K562 (cell line): Measurements from ENCODE around the gene TMEM184B. TPM values are rescaled to one million over a fixed set of nuclear protein-coding genes. Genes with fewer than 3 reads are reported as not detected.

Experiments
- BHLHE40 ChIP-seq: IDR thresholded peaks from 2 replicates; pipeline ENCODE4 v1.6.1; 2011; ENCODE audit warnings: low read length, improper control_type of control experiment
- CGGBP1 ChIP-seq: fragments of 250-450 bp; sonication (Bioruptor Pico); IDR thresholded peaks from 2 replicates; pipeline ENCODE4 v1.9.0; 2021; ENCODE audit warnings: mild to moderate bottlenecking
- CTBP1 ChIP-seq: fragments of 450-650 bp; IDR thresholded peaks from 2 replicates; pipeline ENCODE4 v1.6.1; 2016; ENCODE audit warnings: borderline replicate concordance
- EGR1 ChIP-seq: fragments of 450-650 bp; conservative IDR thresholded peaks from 2 replicates; pipeline ENCODE4 v1.6.1; 2017; ENCODE audit warnings: mild to moderate bottlenecking
- EHMT2 ChIP-seq: fragments of 450-650 bp; IDR thresholded peaks from 2 replicates; pipeline ENCODE4 v1.6.1; 2018; ENCODE audit warnings: antibody characterized with exemption
- ETV6 ChIP-seq, 3 experiments: fragments of 150-350 bp in 1 of 3; sonication (generic) in 1 of 3; formaldehyde crosslinking in 1 of 3; IDR thresholded peaks; 2 replicates each; pipeline versions ENCODE4 v1.6.1 to v1.8.0; 2014 to 2022; ENCODE audit warnings: borderline replicate concordance in 2 of 3, low read depth in 2 of 3, antibody characterized with exemption in 1 of 3, low read length in 1 of 3, mild to moderate bottlenecking in 1 of 3, missing genetic modification reagents in 1 of 3
- FIP1L1 ChIP-seq: fragments of 200-400 bp; formaldehyde crosslinking; IDR thresholded peaks from 2 replicates; pipeline ENCODE4 v1.6.1; 2018; ENCODE audit warnings: mild to moderate bottlenecking, low read depth, low read length; ENCODE audit not compliant: poor library complexity, severe bottlenecking
- FOXM1 ChIP-seq, 2 experiments: fragments of 450-650 bp in 1 of 2; sonication (generic) in 1 of 2; formaldehyde crosslinking in 1 of 2; IDR thresholded peaks; 2 replicates each; pipeline versions ENCODE4 v1.6.1 to v1.9.0; 2017 to 2022; ENCODE audit warnings: low read depth in 2 of 2, mild to moderate bottlenecking in 2 of 2, missing genetic modification reagents in 1 of 2, moderate library complexity in 1 of 2
- IRF1 ChIP-seq: sonication (generic); formaldehyde crosslinking; IDR thresholded peaks from 2 replicates; pipeline ENCODE4 v1.8.0; 2022; ENCODE audit warnings: missing genetic modification reagents, mild to moderate bottlenecking, borderline replicate concordance
- NELFE ChIP-seq: IDR thresholded peaks from 2 replicates; pipeline ENCODE4 v1.6.1; 2011; ENCODE audit warnings: mild to moderate bottlenecking; ENCODE audit not compliant: insufficient read depth, insufficient read length
- NONO ChIP-seq, 2 experiments: fragments of 200-400 bp in 1 of 2; fragments of 450-650 bp in 1 of 2; formaldehyde crosslinking in 1 of 2; IDR thresholded peaks; 2 replicates each; pipeline ENCODE4 v1.6.1; 2017; ENCODE audit warnings: low read depth in 2 of 2, mild to moderate bottlenecking in 2 of 2, moderate library complexity in 2 of 2, low read length in 1 of 2
- PHB2 ChIP-seq: fragments of 450-650 bp; IDR thresholded peaks from 2 replicates; pipeline ENCODE4 v1.6.1; 2017; ENCODE audit warnings: low read depth
- RB1 ChIP-seq: fragments of 450-650 bp; IDR thresholded peaks from 2 replicates; pipeline ENCODE4 v1.6.1; 2017; ENCODE audit warnings: low read depth, mild to moderate bottlenecking
- SAP30 ChIP-seq: fragments of 200-600 bp; sonication (generic); IDR thresholded peaks from 2 replicates; pipeline ENCODE4 v1.6.1; 2012; ENCODE audit warnings: borderline replicate concordance, low read depth, mild to moderate bottlenecking, moderate library complexity, low read length, control low read depth, inconsistent platforms; ENCODE audit not compliant: insufficient read depth, poor library complexity, severe bottlenecking
- SUPT5H ChIP-seq: fragments of 450-650 bp; IDR thresholded peaks from 2 replicates; pipeline ENCODE4 v1.6.1; 2016
- TBP ChIP-seq: optimal IDR thresholded peaks from 2 replicates; pipeline ENCODE3; 2011; ENCODE audit warnings: low read depth, low read length, improper control_type of control experiment
- THRA ChIP-seq: fragments of 450-650 bp; IDR thresholded peaks from 2 replicates; pipeline ENCODE4 v1.6.1; 2017; ENCODE audit warnings: mild to moderate bottlenecking, moderate library complexity
- U2AF1 ChIP-seq: fragments of 200-400 bp; formaldehyde crosslinking; optimal IDR thresholded peaks from 2 replicates; pipeline ENCODE3; 2017; ENCODE audit warnings: mild to moderate bottlenecking, low read depth, low read length, moderate library complexity
- ZBTB33 ChIP-seq: sonication (generic); formaldehyde crosslinking; IDR thresholded peaks from 2 replicates; pipeline ENCODE4 v1.8.1; 2023; ENCODE audit warnings: mild to moderate bottlenecking, missing genetic modification reagents
- ZNF12 ChIP-seq: sonication (generic); formaldehyde crosslinking; IDR thresholded peaks from 2 replicates; pipeline ENCODE4 v1.4.0; 2020; ENCODE audit warnings: mild to moderate bottlenecking, missing genetic modification reagents
- ZNF316 ChIP-seq: fragments of 450-650 bp; IDR thresholded peaks from 2 replicates; pipeline ENCODE4 v1.6.1; 2016
- ZNF41 ChIP-seq: fragments of 250-450 bp; sonication (Bioruptor Pico); conservative IDR thresholded peaks from 2 replicates; pipeline ENCODE4 v1.4.0; 2020; ENCODE audit warnings: mild to moderate bottlenecking
- ZNF445 ChIP-seq: fragments of 250-450 bp; sonication (Bioruptor Pico); IDR thresholded peaks from 2 replicates; pipeline ENCODE4 v1.4.0; 2020; ENCODE audit warnings: low read depth, mild to moderate bottlenecking, moderate library complexity
- ZNF77 ChIP-seq: fragments of 250-450 bp; sonication (Bioruptor Pico); IDR thresholded peaks from 2 replicates; pipeline ENCODE4 v1.5.0; 2020
- polyA plus RNA-seq, 8 experiments: library from polyadenylated mRNA; depleted of rRNA in 4 of 8; stranded (reverse) in 5 of 8; unstranded in 3 of 8; fragments of >200 nt; fragmentation: Nextera tagmentation in 2 of 8; fragmentation: Illumina TruSeq in 1 of 8; extraction: Ambion mirVana in 2 of 8; extraction: Trizol in 1 of 8; gene quantifications; 2 replicates each; pipeline versions ENCODE4 v1.2.1 to v1.2.3, GENCODE V29; 2011 to 2014; ENCODE audit warnings: inconsistent platforms in 1 of 8, missing spikeins in 1 of 8
- total RNA-seq, 7 experiments: library from RNA; depleted of rRNA in 6 of 7; stranded (reverse); fragments of >200 nt in 6 of 7; fragmentation: Illumina TruSeq in 2 of 7; extraction: Trizol in 2 of 7; gene quantifications; 2 replicates each; pipeline versions ENCODE4 v1.2.1 to v1.2.3, GENCODE V29; 2011 to 2021; ENCODE audit warnings: low replicate concordance in 1 of 7

TMEM184B gene
- total and polyA plus RNA-seq, 9 of the 15 experiments (the other 6 are each of a cell fraction or from before 2014, with no cell fraction given): 0.31 to 25.1 (median 6.2) TPM

- no peak for TF ChIP-seq THRA
- TF ChIP-seq NELFE: no peak
- no peak for TF ChIP-seq FOXM1 (IDR thresholded peaks at IDR 0.05; ENCODE audit: low read depth)
- TF ChIP-seq FOXM1 (CRISPR knock-in tag; IDR thresholded peaks at IDR 0.05; ENCODE audit: low read depth): peak; percentile 75; the same call in 1 of the 2 replicates
- peak; percentile 37 for TF ChIP-seq EGR1
- TF ChIP-seq SAP30: peak; percentile 8
- no peak for TF ChIP-seq ZNF77
- TF ChIP-seq TBP: peak; percentile 75
- no peak for TF ChIP-seq PHB2
- no peak for TF ChIP-seq ZNF445
- peak; percentile 10 for TF ChIP-seq U2AF1
- TF ChIP-seq RB1: peak; percentile 41; the same call in 1 of the 2 replicates
- peak; percentile 82; the same call in 1 of the 2 replicates for TF ChIP-seq ZNF12
- no peak for TF ChIP-seq EHMT2
- TF ChIP-seq BHLHE40: peak; percentile 82
- no peak for TF ChIP-seq ZBTB33 (CRISPR knock-in tag)
- TF ChIP-seq ETV6 (IDR thresholded peaks at IDR 0.05; ENCODE audit: borderline replicate concordance in 1 of 2, low read depth in 2 of 2, low read length in 1 of 2): no peak
- TF ChIP-seq ETV6 (CRISPR knock-in tag; IDR thresholded peaks at IDR 0.05; ENCODE audit: borderline replicate concordance): no peak
- 0 out of 2 replicates have a peak, but pooled peaks have one; percentile 6 for TF ChIP-seq ZNF316
- peak; percentile 45 for TF ChIP-seq FIP1L1
- peak in 1 of 2 experiments; percentile 92; a peak in 2 of 4 replicates for TF ChIP-seq NONO (IDR thresholded peaks at IDR 0.05; ENCODE audit: low read depth in 2 of 2, low read length in 1 of 2)
- no peak for TF ChIP-seq CGGBP1 (CRISPR knock-in tag)
- TF ChIP-seq ZNF41 (CRISPR knock-in tag): no peak
- peak; percentile 78 for TF ChIP-seq SUPT5H
- no peak for TF ChIP-seq CTBP1
- no peak for TF ChIP-seq IRF1 (CRISPR knock-in tag)
Measured at GRCh38 chr22:38201711-38202436, 70.9 kb downstream of the TMEM184B start, which contains the start of gene MAFF (continued).
